ENCODE data around the gene DGCR8. TPM values are rescaled to one million over a fixed set of nuclear protein-coding genes. Genes with fewer than 3 reads are reported as not detected.

Gene DGCR8
- total and polyA plus RNA-seq, 2 of the 4 experiments (the other 2 are of a cell fraction), result 16.7 to 25.3 TPM

- Histone ChIP-seq H3K56ac (ENCODE audit: extremely low read depth, insufficient read depth, low read length) (no peak within 1 kb of the TSS), H2BK5ac (ENCODE audit: low read depth, low read length, poor library complexity, severe bottlenecking) (no peak within 1 kb of the TSS), H2AK5ac (ENCODE audit: low read depth, low read length) (no peak within 1 kb of the TSS), H3K4me2 (ENCODE audit: low read depth, low read length) (no peak within 1 kb of the TSS), H3K9ac (ENCODE audit: low read depth, low read length) (no peak within 1 kb of the TSS), H4K91ac (ENCODE audit: insufficient read depth, low read depth, low read length) (no peak within 1 kb of the TSS), H3K4me1 (ENCODE audit: control insufficient read depth, insufficient read depth, low read length) (peaks cover 8% of the 10 kb centered on the region), H2BK15ac (ENCODE audit: low read depth, low read length) (no peak within 1 kb of the TSS), H4K5ac (ENCODE audit: low read depth, low read length) (no peak within 1 kb of the TSS), H3K9me3 (ENCODE audit: control insufficient read depth, insufficient read depth, low read length) (no peaks in the 10 kb centered on the region), H2AK9ac (replicated peaks; ENCODE audit: low read depth, low read length, poor library complexity) (no peak within 1 kb of the TSS), H3K79me1 (ENCODE audit: low read depth in 1 of 2, low read length in 2 of 2) (peaks cover 0 to 4% of the 10 kb centered on the region in 2 experiments; a peak in 1 of 4 replicates), H2AFZ (replicated peaks; ENCODE audit: low read length, poor library complexity) (no peak within 1 kb of the TSS), H2BK120ac (ENCODE audit: low read depth, low read length) (no peak within 1 kb of the TSS), H3K27me3 (ENCODE audit: control insufficient read depth, insufficient read depth, low read length) (no peaks in the 10 kb centered on the region), H4K20me1 (ENCODE audit: insufficient read depth, low read length) (peaks cover 9% of the 10 kb centered on the region; the same call in 1 of the 2 replicates), H3K27ac (ENCODE audit: insufficient read depth, low read length) (no peak within 1 kb of the TSS), H3K9me1 (ENCODE audit: insufficient read depth, low read length) (no peaks in the 10 kb centered on the region), H4K8ac (ENCODE audit: low read depth in 2 of 2, low read length in 2 of 2) (no peak within 1 kb of the TSS), H3K36me3 (ENCODE audit: control insufficient read depth, insufficient read depth, low read length) (peaks cover 4% of the 10 kb centered on the region; the same call in 1 of the 2 replicates), H3K14ac (replicated peaks; ENCODE audit: low read depth, low read length) (no peak within 1 kb of the TSS), H3K23ac (ENCODE audit: low read depth, low read length) (no peak within 1 kb of the TSS), H3K4ac (ENCODE audit: low read depth, low read length) (no peak within 1 kb of the TSS), H2BK20ac (ENCODE audit: low read depth, low read length) (no peak within 1 kb of the TSS), H3K4me3 (ENCODE audit: insufficient read depth, low read depth, low read length) (no peak within 1 kb of the TSS), H3K18ac (ENCODE audit: low read depth, low read length) (no peak within 1 kb of the TSS)
- WGBS, 2 experiments (ENCODE audit: extremely low coverage in 2 of 2, insufficient read length in 1 of 2), result 81% methylated on average over 3 of the region's 14 CpGs; no CpG with 5 or more reads in 1 of the 2 experiments
- ATAC-seq (ENCODE audit: low read depth) (no peak), DNase-seq (no peak)
- intact Hi-C loops (cut with micrococcal nuclease) (no loop called here), dilution Hi-C loops (cut with HindIII; ENCODE audit: low sequenced_read_pairs, unreplicated experiment) (no loop called here), in situ Hi-C loops (cut with MboI; ENCODE audit: low sequenced_read_pairs) (loop anchor here (10.0 kb wide), 1 partner anchor 304 kb away; no protein-coding TSS in a partner anchor)
- CTCF ChIA-PET, result no interaction called here
- TF ChIP-seq MXI1 (IDR thresholded peaks at IDR 0.05; ENCODE audit: borderline replicate concordance, low read depth, low read length) (no peak), MAZ (IDR thresholded peaks at IDR 0.05; ENCODE audit: borderline replicate concordance, low read depth, low read length) (no peak), MAFK (IDR thresholded peaks at IDR 0.05; ENCODE audit: low read depth, low read length) (no peak), RFX5 (IDR thresholded peaks at IDR 0.05; ENCODE audit: low read depth, low read length) (no peak), CHD1 (IDR thresholded peaks at IDR 0.05; ENCODE audit: low read depth, low read length) (no peak), NFE2L2 (IDR thresholded peaks at IDR 0.05; ENCODE audit: low read depth, low read length) (no peak), CEBPB (IDR thresholded peaks at IDR 0.05; ENCODE audit: low read depth, low read length) (no peak), CTCF (conservative IDR thresholded peaks at IDR 0.05; ENCODE audit: low read depth, low read length) (no peak), FOS (IDR thresholded peaks at IDR 0.05; ENCODE audit: low read depth, low read length) (no peak), RAD21 (IDR thresholded peaks at IDR 0.05; ENCODE audit: low read length) (no peak), ELK1 (IDR thresholded peaks at IDR 0.05; ENCODE audit: borderline replicate concordance, low read depth, low read length) (no peak), RCOR1 (IDR thresholded peaks at IDR 0.05; ENCODE audit: insufficient replicate concordance, low read length) (no peak), USF2 (IDR thresholded peaks at IDR 0.05; ENCODE audit: low read depth, low read length) (no peak), SMC3 (IDR thresholded peaks at IDR 0.05; ENCODE audit: low read depth, low read length) (no peak), POLR2A (IDR thresholded peaks at IDR 0.05; ENCODE audit: low read depth, low read length) (no peak)
- POLR2A ChIA-PET (ENCODE audit: unreplicated experiment), result no interaction called here
- no TSS peak for BruUV-seq (replicated peaks)
Measured at GRCh38 chr22:20150381-20151275, 70.6 kb downstream of the DGCR8 start, which contains the start of gene CCDC188. Gene CCDC188 (minus strand): TSS chr22:20151055. CDS start chr22:20150986, 69 bp downstream.
